HUDEP-2 (cell line): ENCODE measurements around the gene PIGV.
"Not testable (repeated sequence)": the region's sequence is repeated elsewhere in the genome, so short reads cannot be mapped to it uniquely, and the experiment has no call there.

Experiments
- DNase-seq, 76 experiments: peaks; one replicate each; lab custom pipeline; 2025; ENCODE audit not compliant: unreplicated experiment in 76 of 76; lab: John Stamatoyannopoulos, UW

PIGV gene

DNA sequence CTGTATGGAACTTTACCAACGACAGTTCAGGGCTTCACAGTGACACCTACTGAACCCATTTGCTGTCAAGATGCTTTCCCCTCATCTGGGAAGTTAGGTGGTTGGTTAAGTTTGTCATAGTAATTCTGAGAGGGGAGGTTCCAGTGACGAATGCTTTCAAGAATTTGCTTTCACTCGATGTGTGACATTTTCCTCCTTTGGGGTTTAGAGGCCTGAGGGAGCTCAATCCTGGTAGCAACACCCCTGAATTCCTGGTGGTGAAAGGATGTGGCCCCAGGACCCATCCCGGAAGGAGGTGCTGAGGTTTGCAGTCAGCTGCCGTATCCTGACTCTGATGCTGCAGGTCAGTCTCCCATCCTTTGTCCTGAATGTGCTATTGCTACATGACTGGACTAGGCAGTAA, 2.8 kb downstream of the PIGV start:
- DNase-seq = peak in 1 of 76 experiments; percentile 16

DNA sequence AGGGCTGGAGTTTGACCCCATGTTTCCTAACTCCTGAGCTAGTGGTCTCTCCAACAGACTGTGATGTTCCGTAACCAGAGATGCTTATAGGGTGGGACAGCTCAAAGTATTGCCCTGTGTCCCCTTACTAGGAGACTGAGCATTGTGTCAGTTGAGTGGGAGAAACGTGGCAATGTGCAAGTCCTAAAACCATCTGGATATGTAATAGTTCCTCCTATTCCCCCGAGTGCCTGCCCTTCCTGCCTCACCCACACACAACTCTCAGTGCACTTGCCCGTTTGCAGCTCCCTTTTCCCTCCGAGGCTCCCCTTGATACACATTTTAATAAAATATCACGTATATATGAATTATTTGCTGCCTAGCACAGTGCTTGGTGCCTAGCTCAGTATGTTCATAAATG, 3.4 kb downstream of the PIGV start:
- no peak for DNase-seq

DNA sequence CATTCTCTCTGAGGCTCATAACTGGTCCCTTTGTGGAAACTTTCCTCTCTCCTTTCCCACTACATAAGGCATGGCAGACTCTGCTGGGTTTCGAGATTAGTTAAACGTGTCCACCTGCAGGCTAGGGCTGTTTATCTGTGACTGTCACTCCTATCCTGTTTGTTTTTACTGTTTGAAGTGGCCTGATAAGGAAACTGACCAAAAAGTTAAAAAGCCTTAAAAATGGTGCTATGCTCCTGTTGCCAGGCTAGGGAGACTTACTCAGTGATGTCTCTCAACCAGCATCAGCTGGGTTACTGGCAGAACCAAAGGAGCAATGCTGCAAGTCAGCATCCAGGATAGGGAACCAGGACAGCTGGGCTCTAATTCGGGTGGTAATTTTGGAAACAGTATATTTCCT, 3.9 kb downstream of the PIGV start:
- peak in 45 of 76 experiments; percentile 7 to 69 (median 36) for DNase-seq

DNA sequence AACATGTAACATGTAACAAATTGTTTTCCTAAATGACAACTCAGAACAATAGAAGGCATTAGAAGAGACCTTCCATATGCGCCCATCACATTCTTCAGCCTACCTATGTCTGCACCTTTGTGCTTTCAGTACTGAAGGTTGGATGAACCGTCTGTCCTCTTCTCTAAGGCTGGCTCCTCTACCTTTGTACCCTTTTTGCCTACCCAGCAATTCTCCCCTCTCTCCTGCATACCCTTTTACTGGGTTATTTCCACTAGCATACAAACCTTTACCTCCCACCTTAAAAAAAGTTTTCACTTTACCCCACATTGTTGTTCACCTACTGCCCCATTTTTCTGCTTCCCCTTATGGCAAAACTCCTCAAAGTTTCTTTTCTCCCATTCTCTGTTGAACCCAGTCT, 5.2 kb downstream of the PIGV start:
- DNase-seq = no peak

DNA sequence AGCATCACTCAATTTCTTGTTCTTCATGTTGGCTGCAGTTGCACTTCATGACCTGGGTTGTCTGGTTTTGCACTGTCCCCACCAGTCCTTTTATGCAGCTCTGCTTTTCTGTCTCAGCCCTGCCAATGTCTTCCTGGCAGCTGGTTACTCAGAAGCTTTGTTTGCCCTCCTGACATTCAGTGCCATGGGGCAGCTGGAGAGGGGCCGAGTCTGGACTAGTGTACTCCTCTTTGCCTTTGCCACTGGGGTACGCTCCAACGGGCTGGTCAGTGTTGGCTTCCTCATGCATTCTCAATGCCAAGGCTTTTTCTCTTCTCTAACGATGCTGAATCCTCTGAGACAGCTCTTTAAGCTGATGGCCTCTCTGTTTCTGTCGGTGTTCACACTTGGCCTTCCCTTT, 6.6 kb downstream of the PIGV start:
- DNase-seq = no peak

DNA sequence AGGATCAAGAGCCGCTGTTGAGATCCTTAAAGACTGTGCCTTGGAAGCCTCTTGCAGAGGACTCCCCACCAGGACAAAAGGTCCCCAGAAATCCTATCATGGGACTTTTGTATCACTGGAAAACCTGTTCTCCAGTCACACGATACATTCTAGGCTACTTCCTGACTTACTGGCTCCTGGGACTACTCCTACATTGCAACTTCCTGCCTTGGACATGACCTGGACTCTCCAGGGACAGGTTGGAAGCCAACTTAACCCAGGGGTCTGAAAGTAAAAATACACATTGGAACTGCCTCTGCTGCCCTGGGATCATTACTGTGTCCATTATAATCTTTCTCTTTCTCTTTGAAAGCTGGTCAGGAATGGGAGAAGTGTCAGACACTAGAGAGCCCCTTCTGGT, 9.9 kb downstream of the PIGV start:
- no peak for DNase-seq

DNA sequence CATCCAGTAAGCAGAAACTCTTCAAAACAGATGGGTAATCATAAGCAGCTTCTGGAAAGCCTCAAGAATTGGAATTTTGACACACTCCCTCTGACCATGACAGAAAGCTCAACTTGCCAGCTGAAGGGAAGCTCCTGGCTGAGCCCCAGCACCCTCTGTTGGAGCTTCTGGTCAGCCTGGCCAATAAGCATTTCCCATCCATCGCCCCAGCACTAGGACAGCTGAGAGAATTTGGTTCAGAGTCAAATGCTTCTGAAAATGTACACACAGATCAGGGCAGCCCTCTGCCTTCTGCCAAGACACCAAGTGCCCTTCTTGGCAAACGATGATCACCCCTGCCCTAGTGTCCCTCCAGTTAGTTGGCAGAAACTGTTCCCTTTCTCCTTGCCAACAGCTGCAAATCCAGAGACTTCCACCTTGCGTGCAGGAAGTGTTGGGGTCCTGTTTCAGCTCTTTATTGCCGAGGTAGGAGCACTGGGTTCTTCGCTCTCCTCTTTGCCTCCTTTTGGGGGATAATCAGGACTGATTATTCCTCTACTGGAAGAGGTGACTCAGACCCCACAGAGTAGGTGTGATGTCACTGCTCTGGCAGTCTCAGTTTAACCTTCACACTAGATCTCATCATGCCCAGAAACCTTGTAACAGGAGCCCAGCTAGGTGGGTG, 11.9 kb downstream of the PIGV start:
- peak in 6 of 76 experiments; percentile 10 to 37 (median 16) for DNase-seq

DNA sequence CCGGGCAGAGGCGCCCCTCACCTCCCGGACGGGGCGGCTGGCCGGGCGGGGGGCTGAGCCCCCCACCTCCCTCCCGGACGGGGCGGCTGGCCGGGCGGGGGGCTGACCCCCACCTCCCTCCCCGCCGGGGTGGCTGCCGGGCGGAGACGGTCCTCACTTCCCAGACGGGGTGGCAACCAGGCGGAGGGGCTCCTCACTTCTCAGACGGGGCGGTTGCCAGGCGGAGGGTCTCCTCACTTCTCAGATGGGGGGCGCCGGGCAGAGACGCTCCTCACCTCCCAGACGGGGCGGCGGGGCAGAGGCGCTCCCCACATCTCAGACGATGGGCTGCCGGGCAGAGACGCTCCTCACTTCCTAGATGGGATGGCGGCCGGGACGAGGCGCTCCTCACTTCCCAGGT, 16.2 kb downstream of the PIGV start:
- not testable (repeated sequence) for DNase-seq

DNA sequence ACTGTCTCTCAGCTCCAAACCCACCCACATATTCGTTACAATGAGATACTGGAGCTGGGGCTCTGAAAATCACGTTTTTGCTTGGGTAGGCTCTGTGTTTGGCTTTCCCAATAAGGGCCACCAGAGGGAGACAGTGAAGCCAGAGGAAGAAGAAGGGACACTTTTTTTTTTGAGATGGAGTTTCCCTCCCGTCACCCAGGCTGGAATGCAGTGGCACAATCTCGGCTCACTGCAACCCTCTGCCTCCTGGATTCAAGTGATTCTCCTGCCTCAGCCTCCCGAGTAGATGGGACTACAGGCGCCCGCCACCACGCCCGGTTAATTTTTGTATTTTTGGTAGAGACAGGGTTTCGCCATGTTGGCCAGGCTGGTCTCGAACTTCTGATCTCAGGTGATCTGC, 22.4 kb downstream of the PIGV start:
- DNase-seq = peak in 50 of 76 experiments; percentile 10 to 66 (median 34)

DNA sequence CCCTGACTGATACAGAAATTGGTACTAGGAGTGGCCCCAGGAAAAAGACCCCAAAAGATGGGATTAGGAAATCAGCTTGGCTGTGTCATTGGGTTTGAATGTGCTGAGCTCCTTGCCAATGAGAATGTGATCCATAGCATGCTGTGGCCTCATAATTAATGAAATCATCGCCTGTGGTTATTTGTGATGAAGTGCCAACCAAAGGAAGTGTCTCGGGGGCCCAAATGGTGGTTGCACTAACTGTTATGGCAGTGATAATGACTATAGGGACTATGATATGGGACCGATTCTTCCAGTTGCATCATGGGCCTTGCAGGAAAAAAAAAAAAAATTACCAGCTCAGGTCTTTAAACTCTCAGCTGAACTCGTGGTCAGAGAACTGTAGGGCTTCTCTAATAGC, 23.3 kb downstream of the PIGV start:
- DNase-seq = no peak

DNA sequence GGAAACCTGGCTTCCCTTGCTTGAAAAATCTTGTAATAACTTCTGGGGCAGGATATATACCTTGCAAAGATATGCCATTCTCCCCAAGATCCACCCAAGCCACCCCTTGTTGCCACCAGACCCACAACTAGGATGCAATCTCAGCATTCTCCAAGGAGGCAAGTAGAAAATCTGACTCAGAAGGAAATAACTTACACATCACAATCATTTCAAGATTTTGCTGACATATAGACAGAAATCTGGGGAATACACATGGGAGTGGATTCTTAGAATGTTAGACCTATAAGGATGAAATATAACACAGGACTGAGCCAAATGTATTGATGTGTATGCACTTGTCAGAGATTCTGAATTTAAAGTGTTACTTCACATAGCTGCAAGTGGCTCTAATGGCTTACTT, 24.0 kb downstream of the PIGV start:
- no peak for DNase-seq

DNA sequence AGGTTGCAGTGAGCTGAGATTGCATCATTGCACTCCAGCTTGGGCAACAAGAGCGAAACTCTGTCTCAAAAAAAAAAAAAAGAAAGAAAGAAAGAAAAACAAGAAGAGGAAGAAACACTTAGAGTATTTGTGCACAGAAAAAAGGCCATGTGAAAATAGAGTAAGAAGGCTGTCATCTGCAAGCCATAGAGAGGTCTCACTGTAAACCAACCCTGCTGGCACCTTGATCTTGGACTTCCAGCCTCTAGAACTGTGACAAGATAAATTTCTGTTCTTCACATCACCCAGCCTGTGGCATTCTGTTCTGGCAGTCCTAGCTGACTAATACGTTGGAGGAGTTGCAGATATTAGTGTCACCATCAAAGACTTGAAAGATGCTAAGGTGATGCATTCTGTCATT, 26.6 kb downstream of the PIGV start:
- DNase-seq = no peak

DNA sequence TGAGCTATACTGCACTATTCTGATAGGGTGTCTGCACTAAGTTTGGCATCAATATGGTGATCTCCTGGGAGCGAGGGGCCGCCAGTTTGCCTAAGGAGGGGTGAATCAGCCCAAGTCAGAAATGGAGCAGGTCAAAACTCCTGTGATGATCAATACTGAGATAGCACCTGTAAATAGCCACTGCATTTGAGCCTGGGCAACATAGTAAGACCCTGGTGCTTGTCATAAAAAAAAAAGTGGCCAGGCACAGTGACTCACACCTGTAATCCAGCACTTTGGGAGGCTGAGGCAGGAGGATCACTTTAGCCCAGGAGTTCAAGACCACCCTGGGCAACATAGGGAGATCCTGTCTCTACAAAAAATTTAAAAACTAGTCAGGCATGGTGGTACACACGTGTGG, 27.1 kb downstream of the PIGV start:
- DNase-seq = no peak

DNA sequence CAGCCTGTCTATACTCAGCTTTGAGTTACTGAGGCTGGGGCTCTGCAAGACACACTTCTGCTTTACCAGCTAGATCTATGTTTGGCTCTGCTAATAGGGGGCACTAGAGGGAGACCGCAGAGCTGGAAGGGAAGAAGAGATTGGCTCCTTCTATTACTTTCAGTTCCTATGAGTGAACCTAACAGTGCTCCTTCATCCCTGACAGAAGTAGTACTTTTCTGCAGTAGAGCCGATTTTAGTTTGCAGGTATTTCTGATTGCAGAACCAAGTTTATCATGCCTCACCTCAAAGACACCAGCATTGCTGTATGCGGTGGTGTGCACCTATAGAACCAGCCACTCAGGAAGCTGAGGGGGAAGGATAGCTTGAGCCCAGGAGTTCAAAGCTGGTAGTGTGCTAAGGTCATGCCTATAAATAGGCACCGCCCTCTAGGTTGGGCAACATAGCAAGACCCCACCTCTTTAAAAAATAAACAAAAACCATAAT, 33.1 kb downstream of the PIGV start:
- peak in 1 of 76 experiments; percentile 16 for DNase-seq

DNA sequence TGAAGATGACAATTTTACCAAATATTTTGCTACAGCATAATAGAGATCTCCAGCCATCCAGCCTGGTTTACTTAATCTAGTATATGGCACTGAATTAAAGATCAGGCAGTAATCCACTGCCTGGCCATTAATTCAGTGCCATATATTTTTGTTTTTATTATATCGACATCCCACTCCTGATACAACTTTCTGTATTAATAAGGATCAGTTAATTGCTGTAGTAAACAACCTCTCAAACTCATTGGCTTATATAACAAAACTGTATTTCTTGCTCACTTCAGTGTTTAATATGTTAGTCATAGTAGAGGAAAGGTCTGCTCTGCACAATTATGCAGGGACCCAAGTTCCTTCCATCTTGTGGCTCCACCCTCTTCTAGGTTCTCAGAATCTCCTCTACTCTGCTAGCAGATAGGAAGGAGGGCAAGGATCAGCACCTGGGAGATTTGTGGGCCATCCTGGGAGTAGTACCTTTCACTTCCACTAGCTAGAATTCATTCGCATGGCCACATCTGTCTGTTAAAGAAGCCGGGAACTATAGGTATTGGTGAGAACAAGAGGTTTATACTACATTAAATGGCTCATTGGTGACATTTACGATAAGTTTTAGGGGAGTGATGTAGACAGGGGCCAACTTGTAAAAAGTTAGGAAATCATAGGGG, 35.1 kb downstream of the PIGV start:
- no peak for DNase-seq

DNA sequence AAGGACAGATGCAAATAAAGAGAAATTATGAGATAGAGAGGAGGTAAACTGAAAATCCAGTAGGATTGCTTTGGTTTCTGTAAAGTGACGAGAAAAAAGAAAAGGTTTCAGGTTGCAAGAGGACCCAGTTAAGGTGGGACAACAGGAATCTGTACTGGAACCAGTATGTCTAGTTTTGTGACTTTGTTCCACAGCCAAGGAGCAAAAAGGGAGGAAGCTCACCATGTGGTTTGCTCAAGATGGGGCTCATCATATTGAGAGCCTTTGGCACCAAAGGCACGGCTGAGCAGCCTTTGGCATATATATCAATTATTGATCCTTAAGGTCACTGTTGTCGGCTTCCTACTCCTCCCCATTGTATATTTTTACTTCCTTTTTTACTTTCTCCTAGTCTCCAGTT, 37.0 kb downstream of the PIGV start:
- no peak for DNase-seq

DNA sequence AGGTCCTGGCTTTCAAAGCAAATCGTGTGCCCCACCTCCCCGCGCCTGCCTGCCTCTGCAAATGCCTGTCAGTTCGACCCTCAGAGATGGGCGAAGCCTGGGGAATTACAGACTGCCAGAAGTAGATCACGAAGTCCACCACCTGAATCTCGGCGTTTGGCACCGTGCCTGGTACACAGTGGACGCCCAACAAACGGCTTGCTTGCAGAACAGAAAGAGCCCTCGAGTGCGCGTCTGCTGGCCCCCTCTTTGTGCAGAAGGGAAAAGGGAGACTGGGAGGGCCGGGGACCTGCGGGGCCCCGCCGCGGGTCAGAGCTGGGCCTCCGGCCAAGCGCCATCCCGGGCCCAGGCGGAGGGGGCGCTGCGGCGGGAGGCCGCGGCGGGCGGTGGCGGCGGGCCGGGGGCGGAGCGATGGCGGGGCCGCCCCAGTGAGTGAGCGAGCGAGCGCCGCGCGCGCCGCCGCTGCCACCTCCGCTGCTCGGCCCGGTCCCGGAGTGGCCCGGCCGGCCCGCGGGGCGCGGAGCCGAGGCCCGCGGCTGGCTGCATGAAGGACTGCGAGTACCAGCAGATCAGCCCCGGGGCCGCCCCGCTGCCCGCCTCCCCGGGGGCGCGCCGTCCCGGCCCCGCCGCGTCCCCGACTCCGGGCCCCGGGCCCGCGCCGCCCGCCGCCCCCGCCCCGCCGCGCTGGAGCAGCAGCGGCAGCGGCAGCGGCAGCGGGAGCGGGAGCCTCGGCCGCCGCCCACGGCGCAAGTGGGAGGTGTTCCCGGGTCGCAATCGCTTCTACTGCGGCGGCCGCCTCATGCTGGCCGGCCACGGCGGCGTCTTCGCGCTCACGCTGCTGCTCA, 38.7 kb downstream of the PIGV start, which contains the start of gene ZDHHC18:
ZDHHC18 (plus strand) TSS at position 428 of the 845 bp plus-strand sequence; CDS start at position 545, 117 bp downstream.
- DNase-seq = peak in 48 of 76 experiments; percentile 6 to 69 (median 40)

DNA sequence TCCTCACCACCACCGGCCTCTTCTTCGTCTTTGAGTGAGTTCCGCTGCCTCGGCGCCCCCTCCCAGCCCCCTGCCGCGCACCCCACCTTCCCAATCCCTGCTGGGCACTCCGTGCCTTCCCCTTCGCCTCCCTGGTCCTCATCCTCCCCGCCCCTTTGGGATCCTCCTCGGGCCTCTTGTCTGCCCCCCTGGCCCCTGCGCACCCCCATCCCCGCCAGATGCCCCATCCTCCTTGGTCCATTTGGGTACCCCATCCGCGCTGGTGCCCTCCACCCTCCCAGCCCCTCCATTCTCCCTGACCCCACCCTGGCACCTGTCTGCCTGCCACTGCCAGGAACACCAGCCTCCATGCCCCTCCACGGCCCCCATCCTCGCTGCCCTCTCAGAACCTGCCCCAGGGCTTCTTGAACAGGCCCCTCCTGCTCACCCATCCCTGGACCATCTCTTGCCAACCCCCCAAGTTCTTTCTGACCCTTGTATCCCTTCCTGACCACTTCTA, 39.4 kb downstream of the PIGV start:
- no peak for DNase-seq

DNA sequence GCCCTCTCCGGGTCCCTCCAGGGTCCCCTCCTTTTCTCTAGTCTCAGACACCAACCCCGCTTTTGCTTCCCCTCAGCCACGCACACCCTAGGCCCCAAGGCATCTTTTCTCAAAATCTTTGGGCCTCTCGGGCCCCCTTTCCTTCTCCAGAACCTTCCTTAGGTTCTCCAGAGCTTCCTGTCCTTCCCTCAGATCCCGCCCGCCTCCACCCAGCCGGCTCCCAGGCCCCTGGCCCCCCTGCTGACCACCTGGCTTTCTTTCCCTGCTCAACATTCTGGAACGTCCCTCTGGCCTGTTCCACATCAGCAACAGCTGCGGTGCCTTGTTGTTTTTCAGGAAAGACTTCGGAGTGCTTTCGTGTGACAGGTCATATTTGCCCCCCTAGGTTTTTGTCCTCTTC, 39.9 kb downstream of the PIGV start:
- DNase-seq = no peak

DNA sequence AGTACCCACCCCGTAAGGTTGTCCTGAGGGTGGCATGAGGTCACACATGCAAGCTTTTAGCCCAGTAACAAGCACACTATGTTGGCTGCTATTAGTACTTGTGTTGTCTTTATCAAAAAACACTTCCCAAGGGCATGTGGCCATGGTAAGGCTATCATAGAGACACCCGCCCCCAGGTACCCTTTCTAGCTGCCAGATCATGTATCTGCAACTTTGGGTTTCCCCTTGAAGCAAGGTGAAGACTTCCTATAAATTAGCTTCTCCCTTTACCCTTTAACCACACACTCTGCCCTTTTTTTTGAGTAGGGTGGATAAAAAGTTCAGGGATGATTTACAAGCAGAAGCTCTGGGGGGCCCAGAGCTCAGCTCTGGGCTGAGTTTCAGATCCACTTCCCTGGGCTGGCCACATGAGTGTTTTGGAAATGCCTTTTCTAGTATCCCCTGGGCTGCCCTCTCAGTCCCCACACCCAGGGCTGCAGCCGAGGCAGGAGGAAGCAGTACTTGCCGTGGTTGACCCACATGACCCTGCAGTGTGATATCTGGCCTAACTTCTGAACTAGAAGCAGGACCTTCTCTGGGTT, 40.8 kb downstream of the PIGV start:
- DNase-seq = peak in 1 of 76 experiments; percentile 17
